GM23338 (cell line): ENCODE measurements around the gene PTGR3. TPM values are rescaled to one million over a fixed set of nuclear protein-coding genes. Genes with fewer than 3 reads are reported as not detected.

Source experiments
- ATAC-seq: fragments of 200-7000 bp; cut with Tn5 transposase; 3 replicates; pipeline ENCODE4 v1.9.1; 2020
- DNase-seq: peaks from one replicate; pipeline ENCODE4 v3.0.0-alpha.2; 2015; ENCODE audit warnings: low spot score
- H2AFZ ChIP-seq: fragments of 200-600 bp; sonication (generic); 2 replicates; pipeline ENCODE4 v1.8.0; 2016; ENCODE audit warnings: antibody characterized with exemption, mild to moderate bottlenecking, moderate library complexity
- H3F3A ChIP-seq: fragments of 200-600 bp; sonication (generic); replicated peaks from 2 replicates; pipeline ENCODE4 v1.8.0; 2017; ENCODE audit warnings: antibody characterized with exemption, mixed run types, low read depth
- H3K27ac ChIP-seq: fragments of 200-600 bp; sonication (generic); 2 replicates; pipeline ENCODE4 v1.6.1; 2016; ENCODE audit warnings: low read depth
- H3K27me3 ChIP-seq: fragments of 200-600 bp; sonication (generic); 2 replicates; pipeline ENCODE4 v1.8.0; 2016; ENCODE audit warnings: mild to moderate bottlenecking, mixed run types, moderate library complexity; ENCODE audit not compliant: insufficient read depth
- H3K36me3 ChIP-seq: fragments of 200-600 bp; sonication (generic); 2 replicates; pipeline ENCODE4 v1.8.0; 2016; ENCODE audit warnings: mild to moderate bottlenecking; ENCODE audit not compliant: insufficient read depth
- H3K4me1 ChIP-seq: fragments of 200-600 bp; sonication (generic); 2 replicates; pipeline ENCODE4 v1.8.0; 2016; ENCODE audit warnings: mild to moderate bottlenecking, moderate library complexity; ENCODE audit not compliant: insufficient read depth
- H3K4me2 ChIP-seq: fragments of 200-600 bp; sonication (generic); 2 replicates; pipeline ENCODE4 v1.7.1; 2017; ENCODE audit warnings: mixed run types
- H3K4me3 ChIP-seq: fragments of 200-600 bp; sonication (generic); 2 replicates; pipeline ENCODE4 v1.6.1; 2016; ENCODE audit warnings: mixed run types
- H3K79me2 ChIP-seq: fragments of 200-600 bp; sonication (generic); replicated peaks from 2 replicates; pipeline ENCODE4 v1.8.0; 2017; ENCODE audit warnings: mild to moderate bottlenecking; ENCODE audit not compliant: insufficient read depth
- H3K9me2 ChIP-seq: fragments of 200-600 bp; sonication (generic); 2 replicates; pipeline ENCODE4 v1.8.0; 2017; ENCODE audit not compliant: insufficient read depth
- H4K20me1 ChIP-seq: fragments of 200-600 bp; sonication (generic); replicated peaks from 2 replicates; pipeline ENCODE4 v1.8.0; 2017; ENCODE audit warnings: mild to moderate bottlenecking; ENCODE audit not compliant: insufficient read depth
- H3K27ac Mint-ChIP-seq: 2 replicates; pipeline ENCODE4 v1.8.0; 2020; ENCODE audit warnings: inconsistent platforms, mild to moderate bottlenecking, moderate library complexity, mixed read lengths
- H3K27me3 Mint-ChIP-seq: 3 replicates; pipeline ENCODE4 v1.8.0; 2022; ENCODE audit warnings: low read depth, mild to moderate bottlenecking, moderate library complexity, mixed read lengths, inconsistent platforms; ENCODE audit not compliant: insufficient read depth, poor library complexity
- H3K36me3 Mint-ChIP-seq: 3 replicates; pipeline ENCODE4 v1.8.0; 2021; ENCODE audit warnings: low read depth, mild to moderate bottlenecking, inconsistent platforms, moderate library complexity, mixed read lengths
- H3K4me1 Mint-ChIP-seq: 3 replicates; pipeline ENCODE4 v1.8.0; 2020; ENCODE audit warnings: mild to moderate bottlenecking, inconsistent platforms, mixed read lengths
- H3K4me3 Mint-ChIP-seq: 3 replicates; pipeline ENCODE4 v1.8.0; 2021; ENCODE audit warnings: moderate library complexity, mild to moderate bottlenecking, inconsistent platforms, mixed read lengths
- H3K9me3 Mint-ChIP-seq: 3 replicates; pipeline ENCODE4 v1.8.0; 2020; ENCODE audit warnings: moderate library complexity, mild to moderate bottlenecking, inconsistent platforms, mixed read lengths
- EZH2 ChIP-seq: fragments of 200-600 bp; sonication (generic); IDR thresholded peaks from one replicate; pipeline ENCODE4 v1.8.0; 2017; ENCODE audit warnings: antibody characterized with exemption, mild to moderate bottlenecking, low read depth; ENCODE audit not compliant: unreplicated experiment
- EZH2phosphoT487 ChIP-seq: fragments of 200-600 bp; sonication (generic); IDR thresholded peaks from one replicate; pipeline ENCODE4 v1.8.1; 2018; ENCODE audit warnings: antibody characterized with exemption; ENCODE audit not compliant: unreplicated experiment
- NANOG ChIP-seq: IDR thresholded peaks from 2 replicates; pipeline ENCODE4 v1.6.1; 2016; ENCODE audit warnings: antibody characterized with exemption, borderline replicate concordance
- POLR2AphosphoS5 ChIP-seq: IDR thresholded peaks from 2 replicates; pipeline ENCODE4 v1.6.1; 2016; ENCODE audit warnings: antibody characterized with exemption, low read depth
- ZNF114 ChIP-seq: fragments of 250-450 bp; sonication (Bioruptor Pico); IDR thresholded peaks from 2 replicates; pipeline ENCODE4 v1.5.0; 2020; ENCODE audit warnings: mild to moderate bottlenecking, moderate library complexity
- ZNF331 ChIP-seq: fragments of 250-450 bp; sonication (Bioruptor Pico); IDR thresholded peaks from 2 replicates; pipeline ENCODE4 v1.5.0; 2020; ENCODE audit warnings: low read depth, mild to moderate bottlenecking, moderate library complexity
- polyA plus RNA-seq: library from polyadenylated mRNA; unstranded; fragments of >200 nt; fragmentation: Nextera tagmentation; extraction: Ambion mirVana; gene quantifications from 2 replicates; pipeline ENCODE4 v1.2.1, GENCODE V29; 2016
- total RNA-seq: library from RNA; depleted of rRNA; stranded (reverse); fragments of >200 nt; shearing (Covaris generic); gene quantifications from 2 replicates; pipeline ENCODE4 v1.2.3, GENCODE V29; 2014
- TF ChIP-seq, protein P1 (sequence below), 2 experiments: fragments of 200-600 bp in 1 of 2; sonication (generic) in 1 of 2; conservative IDR thresholded peaks; 2 replicates each; pipeline versions ENCODE4 v1.5.1 to v1.6.1; 2016 to 2017; ENCODE audit warnings: antibody characterized with exemption in 2 of 2, low read depth in 2 of 2, mild to moderate bottlenecking in 2 of 2, moderate library complexity in 1 of 2
- TF ChIP-seq, protein P2 (sequence below): IDR thresholded peaks from one replicate; pipeline ENCODE4 v1.6.1; 2018; ENCODE audit warnings: antibody characterized with exemption; ENCODE audit not compliant: unreplicated experiment

Gene PTGR3
- total and polyA plus RNA-seq, 2 experiments from 2014 or later = 0.84 to 1.5 TPM

- no peak for DNase-seq
- no peaks in the 10 kb centered on the region for H3K36me3 Mint-ChIP-seq
- Histone ChIP-seq H4K20me1 (no peaks in the 10 kb centered on the region), H3K27ac (no peak overlapping the region), H3K4me2 (0 out of 2 replicates have a peak overlapping the region, but pooled peaks have one; percentile 5), H3K4me3 (no peak overlapping the region), H2AFZ (0 out of 2 replicates have a peak overlapping the region, but pooled peaks have one; percentile 52), H3F3A (no peaks in the 10 kb centered on the region), H3K4me1 (peaks cover 11% of the 10 kb centered on the region; the same call in 1 of the 2 replicates), H3K36me3 (no peaks in the 10 kb centered on the region), H3K79me2 (no peaks in the 10 kb centered on the region), H3K9me2 (no peaks in the 10 kb centered on the region), H3K27me3 (peaks cover 35% of the 10 kb centered on the region)
- TF ChIP-seq ZNF331 (CRISPR knock-in tag) = no peak
- TF ChIP-seq EZH2 = no peak
- TF ChIP-seq POLR2AphosphoS5 = no peak
- TF ChIP-seq, protein P1, sequence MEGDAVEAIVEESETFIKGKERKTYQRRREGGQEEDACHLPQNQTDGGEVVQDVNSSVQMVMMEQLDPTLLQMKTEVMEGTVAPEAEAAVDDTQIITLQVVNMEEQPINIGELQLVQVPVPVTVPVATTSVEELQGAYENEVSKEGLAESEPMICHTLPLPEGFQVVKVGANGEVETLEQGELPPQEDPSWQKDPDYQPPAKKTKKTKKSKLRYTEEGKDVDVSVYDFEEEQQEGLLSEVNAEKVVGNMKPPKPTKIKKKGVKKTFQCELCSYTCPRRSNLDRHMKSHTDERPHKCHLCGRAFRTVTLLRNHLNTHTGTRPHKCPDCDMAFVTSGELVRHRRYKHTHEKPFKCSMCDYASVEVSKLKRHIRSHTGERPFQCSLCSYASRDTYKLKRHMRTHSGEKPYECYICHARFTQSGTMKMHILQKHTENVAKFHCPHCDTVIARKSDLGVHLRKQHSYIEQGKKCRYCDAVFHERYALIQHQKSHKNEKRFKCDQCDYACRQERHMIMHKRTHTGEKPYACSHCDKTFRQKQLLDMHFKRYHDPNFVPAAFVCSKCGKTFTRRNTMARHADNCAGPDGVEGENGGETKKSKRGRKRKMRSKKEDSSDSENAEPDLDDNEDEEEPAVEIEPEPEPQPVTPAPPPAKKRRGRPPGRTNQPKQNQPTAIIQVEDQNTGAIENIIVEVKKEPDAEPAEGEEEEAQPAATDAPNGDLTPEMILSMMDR (conservative IDR thresholded peaks at IDR 0.05; ENCODE audit: low read depth in 2 of 2) = no peak
- TF ChIP-seq ZNF114 (CRISPR knock-in tag) = no peak
- H3K4me1 Mint-ChIP-seq = peaks cover 21% of the 10 kb centered on the region
- ATAC-seq = no peak
- H3K4me3 Mint-ChIP-seq = no peak overlapping the region
- H3K27me3 Mint-ChIP-seq = peaks cover 19% of the 10 kb centered on the region
- H3K9me3 Mint-ChIP-seq = no peaks in the 10 kb centered on the region
- H3K27ac Mint-ChIP-seq = no peak overlapping the region; the same call in 1 of the 2 replicates
These were observed 7.4 kb upstream of the PTGR3 start for GRCh38 chr18:75216212-75216910.

GRCh38 chr18:75215663-75216062, 6.7 kb upstream of the PTGR3 start:
- no peak overlapping the region for H3K27ac Mint-ChIP-seq
- no peak for DNase-seq
- no peaks in the 10 kb centered on the region for H4K20me1 ChIP-seq
- peaks cover 42% of the 10 kb centered on the region for H3K27me3 ChIP-seq
- no peaks in the 10 kb centered on the region for H3F3A ChIP-seq
- H3K27ac ChIP-seq = no peak overlapping the region
- H3K79me2 ChIP-seq = no peaks in the 10 kb centered on the region
- H3K4me3 Mint-ChIP-seq = no peak overlapping the region
- peaks cover 25% of the 10 kb centered on the region for H3K27me3 Mint-ChIP-seq
- 0 out of 2 replicates have a peak overlapping the region, but pooled peaks have one; percentile 5 for H3K4me2 ChIP-seq
- no peaks in the 10 kb centered on the region; the same call in 2 of the 3 replicates for H3K36me3 Mint-ChIP-seq
- no peak overlapping the region for H2AFZ ChIP-seq
- peaks cover 3% of the 10 kb centered on the region; the same call in 1 of the 3 replicates for H3K9me3 Mint-ChIP-seq
- no peaks in the 10 kb centered on the region for H3K9me2 ChIP-seq
- no peak overlapping the region for H3K4me3 ChIP-seq
- TF ChIP-seq, protein P2, sequence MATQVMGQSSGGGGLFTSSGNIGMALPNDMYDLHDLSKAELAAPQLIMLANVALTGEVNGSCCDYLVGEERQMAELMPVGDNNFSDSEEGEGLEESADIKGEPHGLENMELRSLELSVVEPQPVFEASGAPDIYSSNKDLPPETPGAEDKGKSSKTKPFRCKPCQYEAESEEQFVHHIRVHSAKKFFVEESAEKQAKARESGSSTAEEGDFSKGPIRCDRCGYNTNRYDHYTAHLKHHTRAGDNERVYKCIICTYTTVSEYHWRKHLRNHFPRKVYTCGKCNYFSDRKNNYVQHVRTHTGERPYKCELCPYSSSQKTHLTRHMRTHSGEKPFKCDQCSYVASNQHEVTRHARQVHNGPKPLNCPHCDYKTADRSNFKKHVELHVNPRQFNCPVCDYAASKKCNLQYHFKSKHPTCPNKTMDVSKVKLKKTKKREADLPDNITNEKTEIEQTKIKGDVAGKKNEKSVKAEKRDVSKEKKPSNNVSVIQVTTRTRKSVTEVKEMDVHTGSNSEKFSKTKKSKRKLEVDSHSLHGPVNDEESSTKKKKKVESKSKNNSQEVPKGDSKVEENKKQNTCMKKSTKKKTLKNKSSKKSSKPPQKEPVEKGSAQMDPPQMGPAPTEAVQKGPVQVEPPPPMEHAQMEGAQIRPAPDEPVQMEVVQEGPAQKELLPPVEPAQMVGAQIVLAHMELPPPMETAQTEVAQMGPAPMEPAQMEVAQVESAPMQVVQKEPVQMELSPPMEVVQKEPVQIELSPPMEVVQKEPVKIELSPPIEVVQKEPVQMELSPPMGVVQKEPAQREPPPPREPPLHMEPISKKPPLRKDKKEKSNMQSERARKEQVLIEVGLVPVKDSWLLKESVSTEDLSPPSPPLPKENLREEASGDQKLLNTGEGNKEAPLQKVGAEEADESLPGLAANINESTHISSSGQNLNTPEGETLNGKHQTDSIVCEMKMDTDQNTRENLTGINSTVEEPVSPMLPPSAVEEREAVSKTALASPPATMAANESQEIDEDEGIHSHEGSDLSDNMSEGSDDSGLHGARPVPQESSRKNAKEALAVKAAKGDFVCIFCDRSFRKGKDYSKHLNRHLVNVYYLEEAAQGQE = no peak
- TF ChIP-seq ZNF331 (CRISPR knock-in tag) (no peak), NANOG (no peak), EZH2phosphoT487 (no peak)
- TF ChIP-seq, protein P1 (conservative IDR thresholded peaks at IDR 0.05; ENCODE audit: low read depth in 2 of 2) = no peak
- H3K36me3 ChIP-seq = no peaks in the 10 kb centered on the region
- peaks cover 24% of the 10 kb centered on the region for H3K4me1 Mint-ChIP-seq
- ATAC-seq = no peak
- peaks cover 11% of the 10 kb centered on the region; the same call in 1 of the 2 replicates for H3K4me1 ChIP-seq
